Inferior parietal cortex (tissue), 1 donor: Measurements from ENCODE around the gene MAPT.
"Not testable (repeated sequence)": the region's sequence is repeated elsewhere in the genome, so short reads cannot be mapped to it uniquely, and the experiment has no call there.

ENCODE experiments used
- DNase-seq: peaks from one replicate; pipeline ENCODE4 v3.0.0-alpha.2; 2016; ENCODE audit errors: extremely low spot score

MAPT gene

DNA sequence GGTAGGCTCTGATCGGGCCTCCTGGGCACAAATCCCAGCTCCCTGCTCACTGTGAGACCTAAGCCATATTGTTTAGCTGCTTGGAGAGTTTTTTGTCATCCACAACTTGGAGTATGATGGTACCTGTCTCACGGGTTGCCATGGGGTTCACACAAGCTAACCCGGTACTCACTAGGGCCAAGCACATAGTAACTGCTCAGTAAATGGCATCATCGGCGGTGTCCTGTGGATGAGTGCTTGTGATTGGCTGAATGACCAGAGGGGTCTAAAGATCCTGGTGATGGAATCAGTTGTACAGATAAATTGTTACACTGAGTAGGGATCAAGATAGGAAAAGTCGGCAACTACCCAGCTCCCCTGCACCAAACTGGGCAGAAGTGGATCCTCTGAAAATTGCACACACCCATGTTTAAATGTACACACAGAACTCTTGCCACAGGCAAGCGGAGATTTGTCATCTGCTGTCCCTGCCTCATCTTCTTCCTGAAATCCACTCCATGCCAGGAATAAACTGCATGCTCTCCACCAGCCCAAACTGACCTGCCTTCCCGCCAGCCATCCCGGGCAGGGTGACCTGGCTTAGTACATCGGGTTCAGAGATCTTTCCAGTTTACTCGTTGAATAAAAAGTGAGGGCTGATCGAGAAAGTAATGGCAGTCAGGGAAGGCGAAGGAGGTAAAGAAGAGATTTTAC, 6.5 kb downstream of the MAPT start:
- DNase-seq = no peak

DNA sequence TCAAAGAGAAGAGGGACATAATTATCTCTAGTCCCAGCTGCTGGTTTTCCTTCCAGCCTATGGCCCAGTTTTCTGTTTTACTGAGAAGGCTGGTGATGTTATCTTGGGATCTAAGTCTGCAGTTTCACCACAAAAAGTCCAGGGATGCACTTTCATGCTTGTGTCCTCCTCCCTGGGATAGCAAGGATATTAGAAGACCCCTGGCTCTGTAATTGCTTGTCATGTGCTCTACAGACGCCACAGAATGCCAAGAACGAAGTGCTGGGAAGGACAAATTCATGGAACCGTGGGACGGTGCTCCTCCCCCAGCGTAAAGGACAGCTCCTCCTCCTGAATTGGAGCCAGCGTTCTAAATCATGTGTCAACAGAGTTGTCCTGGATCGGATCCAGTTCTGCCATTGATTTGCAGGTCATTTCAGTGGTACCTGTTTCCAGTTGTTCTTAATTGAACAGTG, 8.6 kb downstream of the MAPT start:
- peak; percentile 39 for DNase-seq

DNA sequence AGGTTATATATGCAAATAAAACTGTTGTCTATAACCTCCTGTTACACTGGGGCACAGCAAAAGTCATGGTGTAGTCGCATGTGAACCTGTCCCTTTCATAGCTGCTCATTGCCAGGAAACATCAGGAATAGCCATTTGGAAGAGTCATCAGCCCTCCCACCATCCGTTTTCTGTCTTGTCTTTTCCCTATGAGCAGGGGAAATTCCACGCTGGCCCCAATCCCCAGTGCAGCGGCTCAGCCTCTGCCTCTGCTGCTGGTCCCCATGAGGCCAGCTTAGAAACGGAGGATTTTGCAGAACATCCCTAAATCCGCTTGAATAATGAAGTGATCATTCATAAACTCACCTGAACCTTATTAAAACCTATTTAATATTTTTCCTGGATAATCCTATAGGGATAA, 10.5 kb downstream of the MAPT start:
- DNase-seq = peak; percentile 27

DNA sequence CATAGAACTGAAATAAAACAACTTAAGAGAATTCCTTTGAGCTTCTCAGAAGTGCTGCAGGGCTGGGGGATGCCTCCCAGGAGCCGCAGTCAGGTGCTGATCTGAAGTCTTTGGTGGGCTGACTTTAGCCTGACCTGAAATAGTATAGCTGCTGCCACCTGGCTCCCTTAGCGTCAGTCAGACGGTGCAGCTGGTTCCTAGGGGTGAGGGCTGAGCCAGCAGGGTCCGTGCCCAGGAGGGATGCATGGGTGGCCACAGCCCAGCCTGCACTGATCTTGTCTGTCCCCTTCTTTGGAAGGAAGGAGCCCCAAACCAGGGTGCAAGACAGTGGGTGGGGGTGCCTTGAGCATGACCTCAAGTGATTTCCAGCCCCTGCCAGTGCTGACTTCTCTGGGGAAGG, 11.5 kb downstream of the MAPT start:
- no peak for DNase-seq

DNA sequence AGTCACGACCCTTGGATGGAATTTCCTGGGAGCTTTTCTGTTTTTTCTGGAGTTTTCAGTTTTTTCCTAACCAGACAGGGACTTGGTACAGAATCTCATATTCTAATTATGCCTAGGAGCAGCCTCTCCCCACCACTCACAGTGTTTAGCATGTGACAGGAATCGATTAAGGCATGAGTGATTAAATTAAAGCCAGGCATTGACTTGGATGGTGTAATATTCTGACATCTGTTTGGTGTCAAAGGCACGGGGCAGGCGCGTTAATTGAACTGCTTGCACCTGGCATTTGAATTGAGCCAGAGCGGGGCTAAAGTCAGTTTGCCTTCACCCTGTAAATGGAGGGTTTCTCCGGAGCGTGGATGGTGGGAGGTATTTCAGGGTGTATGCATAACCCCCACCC, 11.9 kb downstream of the MAPT start:
- no peak for DNase-seq

DNA sequence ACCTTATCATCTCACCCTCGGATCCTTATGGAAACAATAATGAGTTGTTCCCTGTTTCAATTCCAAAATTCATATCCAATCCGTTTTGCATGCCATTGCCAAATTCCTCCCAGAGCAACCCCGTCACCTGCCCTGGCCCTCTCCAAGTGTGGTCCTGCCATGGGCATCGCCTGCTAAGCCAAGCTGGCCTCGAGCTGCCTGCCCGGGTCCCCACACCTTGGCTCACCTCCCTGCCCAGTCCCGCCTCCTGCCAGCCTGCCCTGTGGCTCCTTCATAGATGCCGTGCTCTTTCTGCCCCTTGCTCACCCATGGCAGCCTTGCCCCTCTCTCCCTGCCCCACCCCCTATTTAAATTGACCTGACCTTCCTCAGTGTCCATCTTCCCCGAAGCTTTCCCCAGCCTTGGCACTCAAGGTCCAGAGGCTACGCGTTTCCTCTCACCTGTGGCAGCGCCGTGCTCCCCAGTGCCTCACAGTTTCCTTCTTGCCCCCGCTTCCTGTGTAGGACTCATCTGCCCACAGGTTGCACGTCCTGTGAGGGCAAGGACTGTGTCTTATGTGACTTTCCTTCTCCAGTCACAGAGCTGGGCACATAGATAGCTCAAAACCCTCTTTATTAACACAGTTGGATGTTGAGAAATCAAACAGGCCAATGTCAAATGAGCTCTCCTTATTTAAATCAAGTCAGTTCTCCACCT, 12.7 kb downstream of the MAPT start:
- DNase-seq = no peak

DNA sequence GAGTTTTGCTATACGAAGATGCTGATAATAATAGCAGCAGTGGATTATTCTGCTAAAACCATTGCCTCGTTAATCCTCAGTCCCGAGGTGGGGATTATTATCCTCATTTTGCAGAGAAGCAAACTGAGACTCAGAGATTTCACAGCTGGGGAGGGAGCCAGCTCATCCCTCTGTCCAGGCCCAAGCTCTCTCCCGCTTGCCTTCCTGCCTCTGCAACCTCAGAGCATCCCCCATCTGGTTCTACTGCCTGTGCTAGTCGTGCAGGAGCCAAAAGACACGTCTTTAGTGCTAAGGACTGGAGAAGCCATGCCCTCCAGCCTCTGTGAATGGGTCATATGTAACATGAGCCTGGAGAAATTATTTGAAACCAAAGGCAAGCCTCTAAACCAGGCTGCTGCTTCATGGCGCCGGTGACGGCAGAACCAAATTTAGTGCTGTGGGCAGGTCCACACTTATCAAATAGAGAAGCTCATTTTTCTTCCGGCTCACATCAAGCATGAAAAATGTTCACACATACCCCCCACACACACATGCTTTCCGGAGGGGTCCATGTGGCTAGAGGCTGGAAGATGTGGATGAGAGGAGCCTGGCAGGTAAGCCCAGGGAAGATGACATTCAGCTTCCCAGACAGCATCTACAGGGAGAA, 13.5 kb downstream of the MAPT start:
- peak; percentile 36 for DNase-seq

DNA sequence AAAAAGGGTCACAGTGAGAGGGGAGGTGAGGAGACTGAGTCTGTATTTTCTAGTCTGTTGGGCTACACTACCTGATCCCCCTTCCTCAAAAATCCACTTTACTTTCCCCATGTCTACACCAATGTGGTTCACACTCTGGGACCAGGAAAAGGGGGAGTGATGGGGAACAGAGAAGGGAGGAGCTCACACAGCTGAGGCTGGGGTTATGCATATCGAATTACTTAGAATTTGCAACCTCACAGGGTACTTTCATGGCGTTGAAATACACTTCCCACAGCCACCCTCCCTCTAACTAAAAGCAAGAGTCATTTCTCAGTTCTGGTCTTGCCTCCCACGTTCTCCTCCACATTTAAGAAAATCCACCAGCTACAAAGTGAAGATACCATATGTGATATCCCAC, 14.1 kb downstream of the MAPT start:
- peak; percentile 36 for DNase-seq

DNA sequence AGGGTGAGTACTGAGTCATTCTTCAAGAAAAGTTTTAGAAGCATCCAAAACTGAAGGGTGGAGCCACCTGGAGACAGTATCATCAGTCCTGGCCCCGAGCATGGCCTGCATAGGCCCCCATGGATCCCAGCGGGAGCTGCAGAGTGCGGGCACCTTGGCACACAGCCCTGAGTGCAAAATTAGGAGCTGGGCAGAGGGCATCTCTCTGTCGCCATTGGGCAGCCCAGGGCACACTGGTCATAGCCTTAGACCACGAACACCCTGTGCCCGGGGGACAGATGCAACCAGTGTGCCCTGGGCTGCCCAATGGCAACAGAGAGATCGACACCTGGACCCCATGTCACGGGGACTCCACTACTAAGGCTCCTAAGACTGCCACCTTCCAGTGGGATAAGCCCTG, 14.6 kb downstream of the MAPT start:
- DNase-seq = no peak

DNA sequence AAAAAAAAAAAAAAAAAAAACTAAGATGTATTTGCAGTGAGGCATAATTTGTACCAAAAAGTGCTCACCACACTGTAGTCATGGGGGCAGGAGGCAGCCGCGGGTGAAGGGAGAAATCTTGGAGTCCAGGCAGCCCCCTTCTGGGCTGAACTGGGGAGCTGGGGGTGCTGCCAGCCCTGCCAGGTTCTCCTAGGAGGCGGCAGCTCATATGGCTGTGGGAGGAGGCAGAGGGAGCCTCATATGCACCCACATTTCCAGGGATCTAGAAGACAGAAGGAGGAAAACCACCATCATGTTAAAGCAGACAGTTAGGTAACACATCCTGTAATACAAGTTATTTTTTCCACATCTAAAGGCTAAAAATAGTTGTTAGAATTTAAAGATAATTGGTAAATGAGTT, 16.3 kb downstream of the MAPT start:
- DNase-seq = no peak

DNA sequence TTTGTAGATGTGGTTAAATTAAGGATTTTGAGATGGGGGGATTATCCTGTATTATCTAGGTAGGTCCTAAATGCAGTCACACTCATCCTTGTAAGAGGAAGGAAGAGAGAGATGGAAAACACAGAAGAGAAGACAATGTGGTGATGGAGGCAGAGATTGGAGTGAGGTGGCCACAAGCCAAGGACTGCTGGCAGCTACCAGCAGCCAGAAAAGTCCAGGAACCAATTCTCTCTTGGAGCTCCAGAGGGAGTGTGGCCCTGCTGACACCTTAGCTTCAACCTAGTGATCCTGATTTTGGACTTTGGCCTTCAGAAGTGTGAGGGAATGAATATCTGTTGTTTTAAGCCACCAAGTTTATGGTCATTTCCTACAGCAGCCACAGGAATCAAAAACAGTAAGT, 18.0 kb downstream of the MAPT start:
- no peak for DNase-seq

DNA sequence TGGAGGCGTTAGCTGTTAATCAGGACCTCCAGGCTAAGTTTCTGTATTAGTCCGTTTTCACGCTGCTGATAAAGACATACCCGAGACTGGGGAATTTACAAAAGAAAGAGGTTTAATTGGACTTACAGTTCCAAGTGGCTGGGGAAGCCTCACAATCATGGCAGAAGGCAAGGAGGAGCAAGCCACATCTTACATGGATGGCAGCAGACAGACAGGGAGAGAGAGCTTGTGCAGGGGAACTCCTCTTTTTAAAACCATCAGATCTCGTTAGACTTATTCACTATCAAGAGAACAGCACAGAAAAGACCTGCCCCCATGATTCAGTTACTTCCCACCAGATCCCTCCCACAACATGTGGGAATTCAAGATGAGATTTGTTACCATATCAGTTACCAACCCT, 18.7 kb downstream of the MAPT start:
- not testable (repeated sequence) for DNase-seq

DNA sequence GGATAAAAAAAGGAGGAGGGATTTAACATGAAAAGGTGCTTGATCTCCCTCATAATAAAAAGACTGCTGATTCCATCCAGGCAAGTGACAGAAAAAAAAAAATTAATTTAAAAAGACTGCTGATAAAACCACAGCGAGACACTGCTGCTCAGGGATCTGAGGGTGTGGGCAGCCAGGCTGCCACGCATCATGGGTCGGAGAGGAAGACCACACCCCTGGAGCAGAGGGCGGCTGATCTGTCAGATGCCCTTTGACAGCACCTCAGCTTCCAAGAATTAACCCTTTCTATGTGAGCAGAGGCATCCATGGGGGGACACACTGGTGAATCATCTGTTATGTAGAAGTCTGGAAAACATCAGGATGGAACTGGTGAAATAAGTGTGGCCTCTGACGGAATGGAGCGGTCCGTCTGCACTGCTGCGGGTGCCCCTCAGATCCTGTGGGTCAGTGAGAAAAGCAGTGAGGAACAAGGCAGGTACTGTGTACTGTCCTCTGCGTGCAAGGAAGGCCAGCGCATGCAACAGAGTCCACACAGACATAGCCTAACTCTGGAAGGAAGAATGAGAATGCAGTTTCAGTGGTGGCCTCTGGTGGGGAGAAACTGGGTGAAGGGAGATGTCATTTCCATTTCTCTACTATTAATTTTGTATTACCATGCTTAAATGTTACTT, 19.8 kb downstream of the MAPT start:
- no peak for DNase-seq

DNA sequence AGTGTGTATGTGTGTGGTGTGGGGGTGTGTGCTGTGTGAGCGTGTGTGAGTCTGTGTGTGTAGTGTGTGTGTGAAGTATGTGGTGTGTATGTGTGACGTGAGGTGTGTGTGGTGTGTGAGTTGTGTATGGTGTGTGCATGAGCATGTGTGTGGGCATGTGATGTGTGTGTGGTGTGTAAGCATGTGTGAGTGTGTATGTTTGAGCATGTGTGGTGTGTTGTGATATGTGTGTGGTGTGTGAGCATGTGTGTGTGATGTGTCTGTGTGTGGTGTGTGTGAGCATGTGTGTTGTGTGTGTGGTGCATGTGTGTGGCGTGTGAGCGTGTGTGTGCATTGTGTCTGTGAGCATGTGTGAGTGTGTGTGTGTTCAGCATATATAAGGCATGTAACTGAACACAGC, 20.9 kb downstream of the MAPT start:
- no peak for DNase-seq

DNA sequence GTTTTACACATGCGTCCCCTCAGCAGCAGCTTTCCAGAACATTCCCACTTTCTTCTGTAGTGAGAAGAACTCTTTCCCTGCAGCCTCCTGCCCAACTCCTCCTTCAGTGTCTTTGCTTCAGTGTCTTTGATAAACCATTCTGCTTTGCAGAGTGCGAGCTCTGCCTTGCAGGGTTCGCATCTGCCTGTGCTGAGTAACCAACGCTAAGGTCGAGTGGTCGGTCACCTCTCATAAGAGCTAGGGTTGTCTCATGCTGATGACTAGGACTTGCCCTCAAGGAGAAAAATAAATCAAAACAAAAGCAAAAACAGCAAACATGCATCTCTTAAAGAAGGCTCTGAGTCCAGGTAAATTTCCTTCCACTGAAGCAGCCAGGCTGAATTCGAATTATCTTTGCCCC, 22.7 kb downstream of the MAPT start:
- DNase-seq = no peak

DNA sequence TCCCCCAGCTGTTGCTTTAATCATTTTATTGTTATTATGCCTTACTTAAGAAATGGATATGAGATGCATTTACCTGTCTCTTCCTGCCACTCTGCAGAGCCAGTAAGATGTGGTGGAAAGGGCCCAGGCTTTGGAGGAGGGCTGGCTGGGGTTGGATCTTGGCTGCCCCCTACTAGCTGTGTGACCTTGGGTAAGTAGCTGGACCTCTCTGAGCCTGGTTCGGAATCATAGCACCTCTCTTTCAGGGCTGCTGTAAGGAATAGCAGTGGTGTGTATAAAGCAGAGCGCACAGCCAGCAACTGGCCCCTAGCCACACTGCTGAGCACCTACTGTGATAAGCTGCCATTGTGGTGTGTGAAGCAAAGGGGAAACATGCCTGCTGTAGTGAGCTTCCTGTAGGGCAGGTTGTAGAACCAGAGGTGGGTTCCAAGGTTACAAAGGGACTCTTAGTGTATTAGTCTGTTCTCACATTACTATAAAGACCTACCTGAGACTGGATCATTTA, 23.9 kb downstream of the MAPT start:
- DNase-seq = no peak

DNA sequence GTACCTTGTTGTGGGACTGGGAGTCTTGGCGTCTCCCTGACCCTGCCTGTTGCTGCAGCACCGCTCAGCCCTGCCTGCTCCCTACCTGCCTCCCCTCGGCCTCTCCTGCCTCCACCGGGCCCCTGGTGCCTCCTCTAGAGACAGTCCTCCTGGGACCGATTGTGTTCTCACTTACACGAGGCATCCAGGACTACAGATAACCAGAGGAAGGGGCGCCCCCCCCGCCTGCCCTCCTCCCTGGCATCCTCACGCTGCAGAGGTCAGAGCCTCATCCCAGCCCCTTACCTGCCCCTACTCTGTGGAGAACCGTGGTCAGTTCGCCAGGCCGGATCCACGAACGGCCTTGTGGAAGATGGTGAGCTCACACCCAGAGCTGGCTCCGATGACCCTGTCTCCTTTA, 24.8 kb downstream of the MAPT start:
- DNase-seq = no peak

DNA sequence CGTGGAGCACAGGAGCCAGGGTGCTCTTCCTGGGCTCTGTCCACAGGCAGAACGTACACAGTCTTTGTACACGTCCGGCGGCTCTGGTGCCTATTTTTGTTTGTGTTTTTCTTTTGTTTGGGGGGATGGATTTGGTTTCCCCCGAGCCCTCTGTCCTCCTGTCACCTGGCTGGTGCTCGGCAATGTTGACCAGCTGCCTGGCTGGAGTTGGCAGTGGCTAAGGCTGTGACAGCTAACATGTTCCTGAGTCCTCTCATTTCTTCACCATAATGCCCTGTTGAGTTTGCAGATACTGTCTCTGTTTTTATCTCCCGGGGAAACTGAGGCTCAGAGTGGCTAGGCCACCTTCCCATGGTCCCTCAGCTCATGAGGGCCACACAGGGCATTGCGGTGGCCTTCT, 25.7 kb downstream of the MAPT start:
- DNase-seq = no peak

DNA sequence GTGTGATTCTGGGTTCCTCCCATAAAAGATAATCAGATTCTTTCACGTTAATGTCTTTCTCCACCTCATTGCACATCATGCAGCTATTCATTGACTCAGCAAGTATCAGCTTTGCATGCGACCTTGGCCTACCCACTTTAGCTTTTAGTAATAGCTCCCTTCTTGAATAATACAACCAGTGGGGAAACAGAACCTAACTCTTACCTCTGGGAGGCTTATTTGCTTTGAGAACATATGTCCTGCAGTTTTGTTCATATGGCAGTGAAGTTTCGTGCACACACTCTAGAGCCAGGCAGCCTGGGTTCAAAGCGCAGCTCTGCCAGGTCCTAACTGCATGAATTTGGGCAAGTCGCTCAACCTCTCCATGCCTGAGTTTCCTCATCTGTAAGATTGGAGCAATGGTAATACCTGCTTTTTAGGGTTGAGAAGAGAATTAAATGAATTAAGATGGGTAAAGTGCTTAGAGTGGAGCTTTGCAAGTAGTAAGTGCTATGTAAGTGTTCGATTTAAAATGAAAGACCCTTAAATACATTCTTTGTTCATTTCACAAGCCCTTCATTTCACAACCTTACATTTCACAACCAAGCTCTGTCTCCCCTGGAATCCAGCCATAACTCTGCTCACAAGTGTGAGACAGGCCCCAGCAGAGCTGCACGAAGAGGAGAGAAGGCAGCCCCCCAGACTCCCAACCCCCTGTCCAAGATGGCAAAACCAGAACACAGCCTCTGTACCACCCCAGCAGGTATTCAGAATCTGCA, 29.3 kb downstream of the MAPT start:
- no peak for DNase-seq

DNA sequence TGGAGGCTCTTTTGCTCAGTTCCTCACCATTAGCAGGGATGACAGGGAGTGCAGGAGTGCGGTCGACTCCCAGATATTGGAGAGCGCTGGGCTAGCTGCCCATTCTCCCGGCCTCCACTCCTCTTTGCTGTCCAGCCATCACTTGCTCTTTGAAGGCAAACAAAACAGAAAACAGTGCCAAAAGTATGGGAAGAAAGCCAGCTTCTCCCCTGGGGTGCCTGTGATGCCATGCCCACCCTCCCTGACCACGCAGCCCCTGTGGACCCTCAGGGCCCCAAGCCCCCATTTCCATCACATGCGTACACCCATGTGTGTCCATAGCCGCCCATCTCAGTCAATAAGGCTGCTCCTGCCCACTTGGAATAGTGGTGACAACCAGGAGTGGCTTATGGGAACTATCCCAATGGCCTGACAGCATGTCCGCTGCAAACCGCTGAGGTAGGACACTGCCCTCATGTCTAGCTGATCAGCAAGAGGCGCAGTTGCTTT, 30.0 kb downstream of the MAPT start:
- no peak for DNase-seq

DNA sequence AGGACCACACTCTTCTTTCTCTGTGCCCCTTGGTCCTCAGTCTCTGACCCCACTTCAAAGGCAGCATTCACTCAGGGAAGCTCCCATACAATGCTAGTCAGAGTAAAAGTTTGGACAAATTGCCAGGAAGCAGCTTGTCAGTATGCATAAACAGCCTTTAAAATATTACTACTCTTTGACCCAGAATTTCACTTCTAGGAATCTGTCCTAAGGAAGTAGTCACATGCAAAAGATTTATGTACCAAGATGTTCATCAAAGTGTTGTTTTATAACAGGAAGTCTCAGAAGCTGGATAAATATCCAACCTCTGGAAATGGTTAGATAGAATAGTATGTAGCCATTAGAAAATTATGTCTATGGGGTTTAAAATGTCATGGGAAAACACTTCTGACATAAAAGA, 31.0 kb downstream of the MAPT start:
- no peak for DNase-seq

DNA sequence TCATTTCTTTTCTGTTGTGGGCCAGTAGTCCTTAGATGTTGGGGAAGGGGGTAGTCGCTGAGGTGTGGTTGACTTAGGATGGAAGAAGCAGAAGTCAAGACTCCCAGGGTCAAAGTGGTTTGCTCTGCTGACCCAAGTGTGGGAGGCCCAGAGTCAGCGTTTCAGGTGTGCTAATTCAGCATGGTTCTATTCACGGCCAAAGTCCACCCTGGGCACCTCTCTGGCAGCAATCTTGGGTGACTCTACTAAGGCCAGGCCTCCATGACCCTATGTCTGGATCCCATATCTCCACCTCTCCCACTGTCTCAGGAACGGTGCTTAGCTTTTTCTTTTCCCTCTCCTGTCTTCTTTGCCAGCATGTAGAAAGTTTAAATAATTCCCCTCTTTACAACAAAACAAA, 32.9 kb downstream of the MAPT start:
- no peak for DNase-seq
